Pulmonary artery endothelial cell (primary cell): ENCODE measurements around the gene VSIG10L2. TPM values are rescaled to one million over a fixed set of nuclear protein-coding genes. Genes with fewer than 3 reads are reported as not detected.

ENCODE experiments used
- total RNA-seq: library from RNA; depleted of rRNA; stranded (reverse); fragments of >200 nt; gene quantifications from 2 replicates; pipeline ENCODE4 v1.2.3, GENCODE V29; 2014

The VSIG10L2 gene
- total RNA-seq, 1 donor from 2014 or later = not detected

Other genes with a start within 250 kb of the VSIG10L2 start
- gene PATE1, start 199.8 kb upstream of the VSIG10L2 start, total RNA-seq = not detected in 2 replicates
- gene PATE2, start 167.2 kb upstream of the VSIG10L2 start, total RNA-seq = 0.07 and 0.28 TPM in 2 replicates
- not detected in 2 replicates for gene PATE3, start 157.9 kb upstream of the VSIG10L2 start, total RNA-seq
- gene PATE4, start 112.7 kb upstream of the VSIG10L2 start, total RNA-seq = not detected in 2 replicates
- gene HYLS1, start 58.4 kb upstream of the VSIG10L2 start, total RNA-seq = 8.6 and 12.4 TPM in 2 replicates
- 13.9 and 14.4 TPM in 2 replicates for gene PUS3, start 42.8 kb upstream of the VSIG10L2 start, total RNA-seq
- gene DDX25, start 41.5 kb upstream of the VSIG10L2 start, total RNA-seq = not detected in 2 replicates
- 1.4 and 1.8 TPM in 2 replicates for gene CDON, start 116.8 kb downstream of the VSIG10L2 start, total RNA-seq